GM18520 (cell line): ENCODE measurements around the gene BCKDK.

Experiments used
- ATAC-seq: cut with Tn5 transposase; IDR thresholded peaks from one replicate; pipeline ENCODE4 v1.9.1; 2021; ENCODE audit not compliant: unreplicated experiment

Gene BCKDK

GRCh38 chr16:31108035-31108793 is at the start of gene BCKDK:
BCKDK (plus strand) TSS chr16:31108386; CDS start chr16:31109224, 838 bp downstream.
- peak; percentile 81 for ATAC-seq

DNA sequence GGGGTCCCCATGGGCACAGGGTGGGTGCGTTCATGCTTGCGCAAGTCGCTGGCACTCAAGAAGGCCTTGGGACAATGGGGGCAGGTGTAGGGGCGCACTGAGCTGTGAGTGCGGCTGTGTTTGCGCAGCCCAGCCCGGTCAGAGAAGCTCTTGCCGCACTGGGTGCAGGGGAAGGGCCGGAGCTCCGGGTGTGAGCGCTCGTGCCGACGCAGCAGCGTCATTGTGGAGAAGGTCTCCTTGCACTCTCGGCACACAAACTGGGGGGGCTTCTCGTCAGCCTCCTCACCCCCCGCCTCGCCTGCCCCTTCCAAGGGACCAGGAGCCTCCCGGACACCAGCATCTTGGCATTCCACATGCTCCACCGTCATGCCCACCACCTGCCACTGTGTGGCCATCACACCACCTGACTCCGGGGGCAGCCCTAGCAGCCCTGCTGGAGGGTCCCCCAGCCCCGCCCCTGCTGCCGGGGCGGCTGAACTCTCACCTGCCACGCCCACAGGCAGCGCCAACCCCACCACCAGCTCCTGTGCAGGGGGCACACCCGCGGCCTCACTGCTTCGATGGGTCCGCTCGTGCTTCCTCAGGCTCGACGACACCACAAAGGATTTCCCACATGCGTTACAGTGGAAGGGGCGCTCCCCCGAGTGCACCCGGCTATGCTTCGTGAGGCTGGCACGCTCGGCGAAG is 46.9 kb upstream of the BCKDK start:
- ATAC-seq, result no peak

- no peak for ATAC-seq
Measured at GRCh38 chr16:31061813-31062440, 46.3 kb upstream of the BCKDK start.

GRCh38 chr16:31063495-31063842 is 44.7 kb upstream of the BCKDK start:
- no peak for ATAC-seq

DNA sequence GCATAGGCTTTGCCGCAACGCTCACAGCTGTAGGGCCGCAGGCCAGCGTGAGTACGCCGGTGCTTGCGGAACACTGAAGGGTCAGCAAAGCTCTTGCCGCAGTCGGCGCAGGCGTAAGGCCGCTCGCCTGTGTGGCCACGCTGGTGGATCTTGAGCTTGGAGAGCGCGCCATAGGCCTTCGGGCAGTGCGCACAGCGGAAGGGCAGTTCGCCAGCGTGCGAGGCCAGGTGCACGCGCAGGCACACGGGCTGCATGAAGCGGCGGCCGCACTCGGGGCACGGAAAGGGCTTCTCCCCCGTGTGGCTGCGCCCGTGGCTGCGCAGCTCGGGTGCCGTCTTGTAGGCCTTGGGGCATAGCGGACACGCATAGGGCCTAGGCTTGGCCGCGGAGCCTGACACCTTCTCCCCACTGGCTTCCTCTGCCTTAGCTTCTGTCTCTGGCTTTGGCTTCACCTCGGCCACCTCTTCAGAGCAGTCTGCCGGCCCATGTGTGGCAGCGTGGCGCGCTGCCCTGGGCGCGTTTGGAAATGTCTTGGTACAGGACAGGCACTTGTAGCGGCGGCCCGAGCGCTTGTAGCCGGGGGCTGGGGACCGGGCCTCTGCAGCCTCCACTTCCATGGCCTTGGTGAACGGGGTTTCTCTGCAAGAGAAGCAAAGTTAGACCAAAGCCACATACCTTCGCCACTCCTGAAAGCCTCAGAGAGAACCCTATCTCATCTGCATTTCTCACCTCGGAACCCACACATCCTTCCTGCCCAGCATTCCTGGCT is 44.2 kb upstream of the BCKDK start:
- no peak for ATAC-seq

GRCh38 chr16:31064882-31065461 is 43.2 kb upstream of the BCKDK start:
- ATAC-seq, result no peak

DNA sequence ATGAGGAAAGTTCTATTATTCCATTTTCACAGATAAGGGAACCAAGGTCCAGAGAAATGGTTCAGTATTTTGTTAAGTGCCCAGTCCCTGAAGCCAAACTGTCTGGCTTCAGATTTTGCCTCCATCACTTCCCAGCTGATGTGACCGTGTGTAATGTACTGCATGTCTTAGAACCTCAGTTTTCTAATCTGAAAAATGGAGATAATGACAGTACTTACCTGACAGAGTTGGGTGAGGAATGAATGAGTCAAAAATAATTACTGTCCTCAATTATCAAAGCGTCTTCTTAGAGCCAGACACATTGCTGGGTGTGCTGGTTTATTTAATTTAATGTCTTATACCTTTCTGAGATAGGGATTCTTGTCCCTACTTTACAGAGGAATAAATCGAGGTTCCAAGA is 40.8 kb upstream of the BCKDK start:
- ATAC-seq, result no peak

DNA sequence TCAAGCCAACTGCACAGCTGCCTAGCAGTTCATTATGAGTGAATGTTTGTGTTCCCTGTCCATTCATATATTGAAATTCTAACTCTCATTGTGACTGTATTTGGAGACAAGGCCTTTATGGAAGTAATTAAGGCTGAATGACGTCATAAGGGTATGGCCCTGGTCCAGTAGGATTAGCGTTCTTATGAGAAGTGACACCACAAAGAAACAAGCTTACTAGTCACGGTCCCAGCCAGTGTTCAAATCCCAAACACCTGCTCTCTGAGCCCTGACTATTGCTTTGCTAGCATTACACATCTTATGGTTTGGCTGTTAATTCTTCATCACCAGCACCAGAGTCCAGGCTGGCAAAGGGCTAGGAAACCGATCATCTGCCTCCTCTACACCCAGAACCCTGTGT is 36.3 kb upstream of the BCKDK start:
- ATAC-seq, result no peak

- no peak for ATAC-seq
Measured at GRCh38 chr16:31072540-31073141, 35.5 kb upstream of the BCKDK start.

DNA sequence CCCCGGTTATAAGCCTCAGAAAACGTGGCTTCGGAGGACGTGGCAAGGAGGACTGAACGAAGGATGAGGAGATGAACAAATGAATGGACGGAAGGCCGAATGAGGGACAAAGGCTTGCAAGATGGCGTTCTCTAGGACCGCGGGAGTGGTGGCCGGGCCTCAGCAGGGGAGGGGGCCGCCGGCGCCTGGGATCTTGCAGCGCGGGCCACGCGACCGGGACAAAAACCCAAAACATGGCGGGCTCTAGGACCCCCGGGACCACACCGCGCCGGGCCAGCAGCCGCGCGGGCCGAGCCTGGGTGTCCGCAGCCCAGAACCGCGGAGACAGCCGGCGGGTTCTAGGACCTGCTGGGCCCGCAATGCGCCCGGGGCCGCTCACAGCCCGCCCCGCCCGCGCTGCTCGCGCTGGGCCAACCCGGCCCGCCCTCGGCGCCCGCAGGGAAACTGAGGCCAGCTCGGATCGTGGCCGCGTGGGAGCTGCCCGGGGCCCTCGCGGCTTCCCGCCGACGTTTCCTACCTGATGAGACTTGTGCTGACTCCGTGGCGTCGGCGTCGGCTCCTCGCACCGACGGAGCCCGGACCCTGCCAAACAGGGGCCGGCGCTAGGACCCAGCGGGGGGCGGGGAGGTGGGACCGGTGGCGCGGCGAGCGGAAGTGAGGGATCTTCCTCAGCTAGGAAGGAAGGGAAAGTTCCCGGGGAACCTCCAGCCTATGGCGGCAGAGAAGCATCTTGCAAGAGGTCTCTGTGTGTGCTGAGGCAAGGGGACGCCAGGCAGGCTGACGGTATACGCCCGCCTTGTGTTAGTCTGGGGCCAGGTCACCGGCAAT is 34.8 kb upstream of the BCKDK start:
- ATAC-seq, result peak; percentile 40

DNA sequence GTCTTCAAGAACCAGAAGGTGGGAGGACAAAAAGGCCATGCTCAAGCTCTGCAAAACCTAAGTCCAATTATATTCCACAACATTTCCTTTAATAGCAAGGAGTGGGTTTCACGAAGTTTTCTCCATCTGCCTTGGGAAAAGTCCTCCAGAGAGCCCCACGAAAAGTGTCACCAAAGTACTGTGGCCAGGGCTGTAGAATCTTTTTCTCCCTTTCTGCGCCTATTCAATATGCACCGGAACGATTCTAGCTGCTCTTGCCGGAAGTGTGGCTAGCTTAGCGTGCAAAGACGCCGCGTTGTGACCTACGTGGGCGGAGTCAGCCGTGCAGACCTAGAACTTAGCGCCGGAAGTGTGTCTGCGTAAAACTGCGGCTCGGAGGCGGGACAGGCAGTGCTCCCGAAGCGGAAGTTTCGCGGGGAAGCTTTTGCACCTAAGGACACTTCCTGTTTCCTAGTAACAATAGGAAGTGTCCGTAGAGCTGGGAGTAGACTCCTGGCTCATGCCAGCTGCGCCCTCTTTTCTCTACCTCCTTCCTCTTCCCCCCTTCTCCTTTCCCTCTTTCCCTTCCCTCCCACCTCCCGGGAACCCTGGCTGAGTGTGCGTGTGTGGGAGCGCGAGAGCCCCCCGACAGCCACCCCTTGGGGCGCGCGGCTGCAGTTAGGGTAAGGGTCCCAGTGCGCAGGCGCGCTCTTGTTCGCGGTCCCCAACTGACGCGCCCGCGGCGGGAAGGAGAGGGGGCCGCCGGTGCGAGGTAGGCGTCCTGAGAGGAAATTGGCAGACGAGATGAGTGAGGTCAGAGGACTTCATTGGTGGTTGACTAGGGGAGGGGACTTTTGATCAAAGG is 34.0 kb upstream of the BCKDK start, which contains the start of the genes ZNF646 and ZNF668:
Gene ZNF646 (plus strand): TSS at position 453 of the 844 bp plus-strand sequence. CDS start 1,903 bp downstream, outside the sequence.
Gene ZNF668 (minus strand): TSS at position 271 of the 844 bp plus-strand sequence. CDS start 9,781 bp downstream, outside the sequence.
- peak; percentile 57 for ATAC-seq

DNA sequence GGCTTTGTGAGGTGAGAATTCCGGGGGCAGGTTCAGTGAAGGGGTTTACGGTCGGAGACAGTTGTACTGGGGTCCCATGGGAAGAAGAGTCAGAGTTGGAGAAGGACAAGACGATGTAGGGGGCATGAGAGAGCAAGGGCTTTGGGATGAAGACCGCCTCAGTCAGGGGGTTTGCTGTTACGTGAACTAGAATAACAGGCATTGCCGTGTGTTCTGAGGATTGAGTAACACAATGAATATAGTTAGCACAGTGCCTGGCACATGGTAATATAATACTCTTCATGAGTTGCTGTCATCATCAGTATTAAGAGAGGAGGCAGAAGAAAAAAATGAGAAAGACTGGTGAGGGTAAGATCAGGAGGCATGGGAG is 33.4 kb upstream of the BCKDK start:
- no peak for ATAC-seq

DNA sequence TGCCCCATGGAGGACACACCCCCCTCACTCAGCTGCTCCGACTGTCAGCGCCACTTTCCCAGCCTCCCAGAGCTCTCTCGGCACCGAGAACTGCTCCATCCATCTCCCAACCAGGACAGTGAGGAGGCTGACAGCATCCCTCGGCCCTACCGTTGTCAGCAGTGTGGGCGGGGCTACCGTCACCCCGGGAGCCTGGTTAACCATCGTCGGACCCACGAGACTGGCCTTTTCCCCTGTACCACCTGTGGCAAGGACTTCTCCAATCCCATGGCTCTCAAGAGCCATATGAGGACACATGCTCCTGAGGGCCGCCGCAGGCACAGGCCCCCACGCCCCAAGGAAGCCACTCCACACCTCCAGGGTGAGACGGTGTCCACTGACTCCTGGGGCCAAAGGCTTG is 31.9 kb upstream of the BCKDK start:
- ATAC-seq, result no peak

GRCh38 chr16:31077024-31077423 is 31.2 kb upstream of the BCKDK start:
- no peak for ATAC-seq

- ATAC-seq, result no peak
Measured at GRCh38 chr16:31077592-31078396, 30.4 kb upstream of the BCKDK start.

DNA sequence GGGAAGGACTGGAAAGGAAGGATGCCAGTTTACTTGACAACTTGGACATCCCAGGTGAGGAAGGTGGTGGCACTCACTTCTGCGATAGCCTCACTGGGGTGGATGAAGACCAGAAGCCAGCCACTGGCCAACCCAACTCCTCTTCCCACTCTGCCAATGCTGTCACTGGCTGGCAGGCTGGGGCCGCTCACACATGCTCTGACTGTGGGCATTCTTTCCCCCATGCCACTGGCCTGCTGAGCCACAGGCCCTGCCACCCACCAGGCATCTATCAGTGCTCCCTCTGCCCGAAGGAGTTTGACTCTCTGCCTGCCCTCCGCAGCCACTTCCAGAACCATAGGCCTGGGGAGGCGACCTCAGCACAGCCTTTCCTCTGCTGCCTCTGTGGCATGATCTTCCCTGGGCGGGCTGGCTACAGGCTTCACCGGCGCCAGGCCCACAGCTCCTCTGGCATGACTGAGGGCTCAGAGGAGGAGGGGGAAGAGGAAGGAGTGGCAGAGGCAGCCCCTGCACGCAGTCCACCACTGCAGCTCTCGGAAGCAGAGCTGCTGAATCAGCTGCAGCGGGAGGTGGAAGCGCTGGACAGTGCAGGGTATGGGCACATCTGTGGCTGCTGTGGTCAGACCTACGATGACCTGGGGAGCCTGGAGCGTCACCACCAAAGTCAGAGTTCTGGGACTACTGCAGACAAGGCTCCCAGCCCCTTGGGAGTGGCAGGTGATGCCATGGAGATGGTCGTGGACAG is 29.4 kb upstream of the BCKDK start:
- no peak for ATAC-seq

DNA sequence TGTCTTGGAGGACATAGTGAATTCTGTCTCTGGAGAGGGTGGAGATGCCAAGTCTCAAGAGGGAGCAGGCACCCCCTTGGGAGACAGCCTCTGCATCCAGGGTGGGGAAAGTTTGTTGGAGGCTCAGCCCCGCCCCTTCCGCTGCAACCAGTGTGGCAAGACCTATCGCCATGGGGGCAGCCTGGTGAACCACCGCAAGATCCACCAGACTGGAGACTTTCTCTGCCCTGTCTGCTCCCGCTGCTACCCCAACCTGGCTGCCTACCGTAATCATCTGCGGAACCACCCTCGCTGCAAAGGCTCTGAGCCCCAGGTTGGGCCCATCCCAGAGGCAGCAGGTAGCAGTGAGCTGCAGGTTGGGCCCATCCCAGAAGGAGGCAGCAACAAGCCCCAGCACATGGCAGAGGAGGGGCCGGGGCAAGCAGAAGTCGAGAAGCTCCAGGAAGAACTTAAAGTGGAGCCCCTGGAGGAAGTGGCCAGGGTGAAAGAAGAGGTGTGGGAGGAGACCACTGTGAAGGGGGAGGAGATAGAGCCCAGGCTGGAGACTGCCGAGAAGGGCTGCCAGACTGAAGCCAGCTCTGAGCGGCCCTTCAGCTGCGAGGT is 28.7 kb upstream of the BCKDK start:
- no peak for ATAC-seq
